T-helper 1 cell treated with Interleukin-12 subunit alpha and Interleukin-12 subunit beta and Interleukin-4 antibody, amounts not matched to agents 30 ng/mL and 1 ng/mL, for 36 hours (primary cell): ENCODE measurements around the gene KRT80. TPM values are rescaled to one million over a fixed set of nuclear protein-coding genes. Genes with fewer than 3 reads are reported as not detected.

Experiments used
- intact Hi-C: fragments of 100-400 bp; cut with micrococcal nuclease; formaldehyde crosslinking; loops from one replicate; pipeline ENCODE4 v1.15.1; 2024
- total RNA-seq: library from RNA; stranded (reverse); gene quantifications from 2 replicates; pipeline ENCODE4 v1.2.3, GENCODE V29; 2022

KRT80 gene
- total RNA-seq = not detected in 2 replicates

GRCh38 chr12:52191841-52192791 lies at the start of gene KRT80:
KRT80 (minus strand) TSS chr12:52192014; CDS start chr12:52191902, 112 bp downstream.
- intact Hi-C loops = no loop called here

GRCh38 chr12:52241205-52241842 lies 49.5 kb upstream of the KRT80 start:
- intact Hi-C loops = loop anchor here (5.0 kb wide), 1 partner anchor 269 kb away; no protein-coding TSS in a partner anchor

DNA sequence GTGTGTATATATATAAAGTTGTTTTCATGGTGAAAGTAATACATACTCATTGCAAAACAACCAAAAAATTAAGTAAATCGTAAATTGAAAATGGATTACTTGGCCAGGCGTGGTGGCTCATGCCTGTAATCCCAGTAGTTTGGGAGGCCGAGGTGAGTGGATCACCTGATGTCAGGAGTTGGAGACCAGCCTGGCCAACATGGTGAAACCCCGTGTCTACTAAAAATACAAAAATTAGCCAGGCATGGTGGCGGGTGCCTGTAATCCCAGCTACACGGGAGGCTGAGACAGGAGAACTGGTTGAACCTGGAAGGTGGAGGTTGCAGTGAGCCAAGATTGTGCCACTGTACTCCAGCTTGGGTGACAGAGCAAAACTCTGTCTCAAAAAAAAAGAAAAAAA lies 48.4 kb upstream of the KRT80 start:
- intact Hi-C loops = loop anchor here (5.0 kb wide), 1 partner anchor 268 kb away; no protein-coding TSS in a partner anchor

- intact Hi-C loops = loop anchor here (5.0 kb wide), 1 partner anchor 267 kb away; no protein-coding TSS in a partner anchor
Observed at GRCh38 chr12:52239767-52240166, 48.0 kb upstream of the KRT80 start.

DNA sequence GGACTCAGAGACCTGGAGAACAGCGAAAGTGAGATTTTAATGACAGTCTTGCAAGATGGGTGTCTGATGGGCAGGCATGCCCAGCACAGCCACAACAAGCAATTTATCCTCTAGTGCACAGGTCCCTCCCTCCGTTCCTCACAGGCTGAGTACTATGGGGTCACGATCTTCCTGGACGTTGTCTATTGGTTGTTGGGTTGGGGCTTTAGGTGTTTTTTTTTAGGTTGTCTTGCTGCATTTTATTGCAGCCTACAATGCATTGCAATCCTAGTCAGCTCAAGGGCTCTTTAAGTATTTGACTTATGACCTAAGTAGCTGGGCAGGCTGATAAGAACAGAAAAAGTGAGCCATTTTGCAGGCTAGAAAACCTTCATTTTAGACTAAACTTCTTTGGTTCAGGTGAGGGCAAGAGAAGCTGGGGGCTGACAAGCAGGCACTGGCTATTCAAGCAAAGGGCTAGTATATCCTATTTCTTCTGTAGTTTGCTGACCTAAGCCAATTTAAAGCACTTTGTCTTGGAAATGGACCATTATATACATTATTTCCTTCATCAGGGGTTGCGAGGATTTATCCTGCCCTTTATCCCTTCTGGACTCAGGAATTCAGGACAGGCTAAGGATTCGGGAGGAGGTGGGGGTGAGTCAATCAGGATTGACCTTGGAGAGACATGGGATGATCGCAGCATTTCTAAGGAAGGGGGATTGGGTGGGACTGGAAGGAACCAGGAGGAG lies 47.3 kb upstream of the KRT80 start:
- intact Hi-C loops = no loop called here

DNA sequence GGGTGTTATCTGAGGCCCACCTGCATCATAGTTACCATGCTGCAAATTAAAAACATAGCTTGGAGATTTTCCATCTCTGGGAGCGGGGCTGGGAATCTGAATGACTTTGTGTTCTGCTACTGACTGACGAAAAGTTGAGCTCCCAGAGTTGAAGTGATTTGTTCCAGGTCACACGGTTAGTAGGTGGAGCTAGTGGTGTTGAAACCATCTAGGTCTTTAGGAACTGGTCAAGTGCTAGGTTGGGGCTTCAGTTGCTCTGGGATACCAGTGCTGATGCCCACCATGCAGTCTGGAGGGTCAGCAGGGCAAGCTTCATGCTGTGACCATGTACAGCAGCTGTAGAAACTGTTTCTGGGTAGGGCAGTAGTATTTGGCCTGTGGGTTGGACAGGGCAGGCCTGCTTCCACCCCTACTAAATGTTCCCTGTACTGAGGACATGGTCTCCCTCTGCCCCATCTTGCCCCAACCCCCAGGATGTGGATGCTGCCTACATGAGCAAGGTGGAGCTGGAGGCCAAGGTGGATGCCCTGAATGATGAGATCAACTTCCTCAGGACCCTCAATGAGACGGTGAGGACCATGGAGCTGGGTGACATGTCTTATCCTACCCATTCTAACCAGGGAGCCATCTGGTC lies 46.5 kb upstream of the KRT80 start:
- intact Hi-C loops = no loop called here

DNA sequence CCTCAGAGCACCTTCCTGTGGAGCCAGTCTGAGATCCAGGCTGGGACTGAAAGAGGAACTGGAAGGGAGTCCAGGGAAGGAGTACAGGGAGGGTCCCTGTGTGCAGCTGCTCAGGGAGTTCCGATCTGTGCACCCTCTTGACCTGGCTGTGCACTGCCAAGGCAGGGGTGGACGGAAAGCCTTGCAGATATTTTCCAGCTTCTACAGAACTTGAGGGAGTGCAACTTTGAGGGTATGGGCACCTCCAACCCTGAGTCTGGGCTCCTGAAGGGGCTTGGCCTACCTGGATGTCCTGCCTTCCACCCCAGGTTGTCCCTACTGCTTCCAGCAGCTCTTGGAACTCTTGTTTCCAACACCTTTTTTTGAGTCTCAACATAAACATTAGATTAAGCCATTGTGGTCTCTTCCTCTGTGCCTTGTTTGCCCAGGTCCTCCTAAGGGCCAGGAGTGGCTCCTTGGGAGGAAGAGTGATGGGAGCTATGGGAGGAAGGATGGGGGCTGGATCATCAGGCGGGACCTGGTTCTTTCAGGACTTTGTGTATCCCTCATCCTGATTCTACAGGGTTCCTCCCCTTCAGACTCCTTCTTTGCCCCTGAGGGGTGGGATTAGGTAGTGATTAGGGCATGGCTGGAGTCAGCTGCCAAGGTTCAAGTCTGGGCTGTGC lies 44.7 kb upstream of the KRT80 start:
- intact Hi-C loops = no loop called here

GRCh38 chr12:52235822-52236361 lies 44.1 kb upstream of the KRT80 start:
- intact Hi-C loops = no loop called here

DNA sequence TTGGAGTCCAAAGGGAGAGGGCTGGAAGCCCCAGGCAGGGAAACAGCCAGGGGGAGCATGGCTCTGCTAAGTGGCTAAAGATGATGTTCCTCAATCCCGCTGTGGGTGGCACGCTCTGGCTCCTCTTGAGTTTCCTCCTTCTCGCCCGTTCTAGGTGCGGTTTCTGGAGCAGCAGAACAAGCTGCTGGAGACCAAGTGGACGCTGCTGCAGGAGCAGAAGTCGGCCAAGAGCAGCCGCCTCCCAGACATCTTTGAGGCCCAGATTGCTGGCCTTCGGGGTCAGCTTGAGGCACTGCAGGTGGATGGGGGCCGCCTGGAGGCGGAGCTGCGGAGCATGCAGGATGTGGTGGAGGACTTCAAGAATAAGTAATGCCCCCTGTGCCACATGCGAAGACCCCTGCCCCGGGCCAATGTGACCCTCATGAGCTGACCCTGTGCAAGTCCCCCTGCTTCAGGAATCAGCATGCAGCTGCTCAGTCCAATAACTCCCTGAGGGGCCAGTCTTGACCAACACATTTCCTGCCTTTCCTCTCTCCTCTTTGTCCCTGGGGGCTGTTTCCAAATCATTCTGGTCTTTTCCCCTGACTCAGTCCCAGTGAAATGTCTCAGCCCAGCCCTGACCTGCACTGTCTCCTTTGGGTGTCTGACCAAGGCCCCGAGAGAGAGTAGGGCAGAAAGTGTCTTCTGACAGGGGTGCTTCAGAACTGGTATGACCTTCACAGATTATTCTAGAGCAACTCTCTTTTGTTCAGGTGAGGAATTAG lies 43.4 kb upstream of the KRT80 start:
- intact Hi-C loops = no loop called here

DNA sequence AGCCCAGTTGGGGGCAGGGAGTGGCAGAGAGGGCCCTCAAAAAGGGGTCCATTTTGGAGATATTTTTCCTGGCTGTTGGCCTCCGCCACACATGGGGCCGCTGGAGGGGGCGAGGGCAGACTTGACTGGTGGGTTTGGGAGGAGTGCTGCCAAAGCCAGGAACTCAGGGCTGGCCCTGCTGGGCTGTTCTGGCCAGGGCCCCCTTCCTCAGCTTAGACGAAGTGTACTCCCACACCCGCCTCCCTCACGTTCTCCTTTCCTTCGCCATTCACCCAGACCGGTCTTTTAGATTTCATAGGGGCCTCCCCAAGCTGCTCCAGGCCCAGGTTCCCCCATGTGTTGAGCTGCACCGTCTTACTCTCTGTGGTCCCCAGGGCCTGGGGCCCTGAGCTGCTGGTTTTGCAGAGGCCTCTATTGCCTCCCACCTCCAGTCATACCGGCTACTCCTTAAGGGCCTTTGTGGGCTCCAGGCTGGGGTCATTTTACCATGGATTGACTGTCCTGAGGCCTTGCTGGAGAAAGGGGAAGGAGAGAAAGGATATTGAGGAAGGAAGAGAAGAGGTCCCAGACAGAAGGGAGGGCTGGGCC lies 42.5 kb upstream of the KRT80 start:
- intact Hi-C loops = no loop called here

DNA sequence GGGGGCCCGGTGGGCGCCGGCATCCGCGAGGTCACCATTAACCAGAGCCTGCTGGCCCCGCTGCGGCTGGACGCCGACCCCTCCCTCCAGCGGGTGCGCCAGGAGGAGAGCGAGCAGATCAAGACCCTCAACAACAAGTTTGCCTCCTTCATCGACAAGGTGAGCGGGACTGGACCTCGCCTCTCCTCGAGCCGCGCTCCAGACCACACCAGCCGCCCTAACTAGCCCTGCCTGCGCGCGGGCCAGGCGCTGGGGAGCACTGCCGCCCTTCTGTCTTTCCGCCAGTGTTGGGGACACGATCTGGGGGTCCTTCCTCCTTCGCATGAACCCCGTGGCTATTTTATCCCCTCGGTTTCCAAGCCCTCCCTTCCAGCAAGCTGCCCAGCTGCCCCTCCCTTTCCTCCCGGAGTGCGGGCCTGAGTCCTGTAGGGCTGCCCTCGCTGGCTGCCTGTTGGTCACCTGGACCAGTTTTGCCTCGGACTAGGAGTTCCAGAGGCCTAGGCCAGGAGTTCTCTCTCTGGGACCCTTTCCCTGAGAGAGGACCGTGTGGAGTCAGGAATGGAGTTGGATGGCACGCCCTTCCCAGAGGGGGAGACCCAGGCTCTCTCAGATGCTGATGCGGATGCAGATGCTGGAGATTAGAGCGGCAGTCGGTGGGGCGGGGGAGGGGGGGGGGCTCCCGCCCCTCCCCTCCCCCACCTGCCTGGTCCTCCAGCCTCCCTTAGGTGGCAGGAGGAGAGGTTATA lies 41.8 kb upstream of the KRT80 start:
- intact Hi-C loops = no loop called here

- intact Hi-C loops = no loop called here
Observed at GRCh38 chr12:52232674-52233461, 41.1 kb upstream of the KRT80 start, which contains the start of gene KRT7. KRT7 (plus strand) TSS chr12:52233243; CDS start chr12:52233297, 54 bp downstream.

DNA sequence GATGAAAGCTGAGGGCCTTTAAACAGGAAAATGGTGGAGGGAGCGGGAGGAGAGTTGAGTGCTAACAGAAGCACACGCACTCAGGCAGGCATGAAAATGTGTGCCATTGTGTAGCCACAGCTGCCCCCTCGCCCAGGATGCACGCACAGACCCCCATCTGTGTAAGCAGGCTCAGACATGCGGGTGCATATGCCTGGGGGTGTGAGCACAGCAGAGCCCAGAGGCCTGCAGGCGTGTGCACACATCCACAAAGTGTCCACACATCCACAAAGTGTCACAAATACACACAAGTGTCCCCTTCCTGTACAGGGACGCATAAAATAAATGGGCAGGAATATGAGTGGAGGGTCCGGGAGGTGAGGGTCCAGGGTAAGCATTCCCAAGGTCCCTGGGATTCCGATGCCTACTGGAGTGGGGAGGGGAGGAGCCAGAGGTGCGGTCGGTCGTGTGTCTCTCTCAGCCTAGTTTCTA lies 40.4 kb upstream of the KRT80 start:
- intact Hi-C loops = no loop called here

GRCh38 chr12:52231305-52232202 lies 39.7 kb upstream of the KRT80 start:
- intact Hi-C loops = no loop called here

- intact Hi-C loops = no loop called here
Observed at GRCh38 chr12:52230364-52231281, 38.8 kb upstream of the KRT80 start.
